HG02852 (cell line): Measurements from ENCODE around the gene NACAD.

ENCODE experiments used
- ATAC-seq: cut with Tn5 transposase; IDR thresholded peaks from one replicate; pipeline ENCODE4 v1.9.1; 2021; ENCODE audit warnings: mild to moderate bottlenecking, moderate library complexity; ENCODE audit not compliant: unreplicated experiment

NACAD gene

GRCh38 chr7:45088821-45089340 lies at the start of gene NACAD:
TSS of gene NACAD (minus strand) at chr7:45088969. CDS start at chr7:45088894, 75 bp downstream.
- no peak for ATAC-seq

- no peak for ATAC-seq
Observed at GRCh38 chr7:45136106-45137060, 47.6 kb upstream of the NACAD start.

- no peak for ATAC-seq
Observed at GRCh38 chr7:45133877-45134276, 45.1 kb upstream of the NACAD start.

GRCh38 chr7:45133352-45133751 lies 44.6 kb upstream of the NACAD start:
- no peak for ATAC-seq

GRCh38 chr7:45132708-45133320 lies 44.0 kb upstream of the NACAD start:
- ATAC-seq = no peak

- no peak for ATAC-seq
Observed at GRCh38 chr7:45131891-45132290, 43.1 kb upstream of the NACAD start.

GRCh38 chr7:45130910-45131309 lies 42.1 kb upstream of the NACAD start:
- no peak for ATAC-seq

- no peak for ATAC-seq
Observed at GRCh38 chr7:45129906-45130305, 41.1 kb upstream of the NACAD start.

GRCh38 chr7:45129181-45129800 lies 40.5 kb upstream of the NACAD start:
- no peak for ATAC-seq

GRCh38 chr7:45126920-45127319 lies 38.2 kb upstream of the NACAD start:
- no peak for ATAC-seq

- no peak for ATAC-seq
Observed at GRCh38 chr7:45126201-45126600, 37.4 kb upstream of the NACAD start.

GRCh38 chr7:45125193-45125904 lies 36.6 kb upstream of the NACAD start:
- ATAC-seq = no peak

- no peak for ATAC-seq
Observed at GRCh38 chr7:45123913-45124710, 35.3 kb upstream of the NACAD start.

- no peak for ATAC-seq
Observed at GRCh38 chr7:45122975-45123860, 34.4 kb upstream of the NACAD start.

- no peak for ATAC-seq
Observed at GRCh38 chr7:45119550-45119949, 30.8 kb upstream of the NACAD start.

- ATAC-seq = no peak
Observed at GRCh38 chr7:45118889-45119331, 30.1 kb upstream of the NACAD start.

GRCh38 chr7:45118292-45118691 lies 29.5 kb upstream of the NACAD start:
- ATAC-seq = no peak

- ATAC-seq = no peak
Observed at GRCh38 chr7:45117582-45117981, 28.8 kb upstream of the NACAD start.

- no peak for ATAC-seq
Observed at GRCh38 chr7:45116048-45116447, 27.3 kb upstream of the NACAD start.
